DMS114 treated with DMSO at 0.1 percent for 48 hours (cell line): ENCODE measurements around the gene PRRT4.

ENCODE experiments used
- DNase-seq: peaks from one replicate; lab custom pipeline; 2025; ENCODE audit not compliant: unreplicated experiment; lab: John Stamatoyannopoulos, UW

PRRT4 gene

DNA sequence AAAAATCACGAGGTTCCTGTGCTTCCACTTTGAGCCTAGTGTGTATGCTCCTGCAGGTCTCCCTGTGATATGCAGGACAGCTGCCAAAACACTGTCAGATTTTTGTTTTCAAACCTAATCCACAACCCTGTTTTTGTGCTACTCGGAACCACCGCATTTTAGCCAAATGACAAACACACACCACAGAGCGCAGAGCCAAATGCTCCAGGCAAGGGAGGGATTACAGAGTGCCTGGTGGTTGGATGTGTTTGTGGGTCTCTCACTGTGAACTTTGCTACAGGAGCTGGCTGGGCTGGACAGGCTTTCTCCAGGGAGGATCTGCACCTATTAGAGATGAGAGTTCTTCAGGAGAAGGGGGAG is 12.0 kb downstream of the PRRT4 start:
- DNase-seq: no peak

DNA sequence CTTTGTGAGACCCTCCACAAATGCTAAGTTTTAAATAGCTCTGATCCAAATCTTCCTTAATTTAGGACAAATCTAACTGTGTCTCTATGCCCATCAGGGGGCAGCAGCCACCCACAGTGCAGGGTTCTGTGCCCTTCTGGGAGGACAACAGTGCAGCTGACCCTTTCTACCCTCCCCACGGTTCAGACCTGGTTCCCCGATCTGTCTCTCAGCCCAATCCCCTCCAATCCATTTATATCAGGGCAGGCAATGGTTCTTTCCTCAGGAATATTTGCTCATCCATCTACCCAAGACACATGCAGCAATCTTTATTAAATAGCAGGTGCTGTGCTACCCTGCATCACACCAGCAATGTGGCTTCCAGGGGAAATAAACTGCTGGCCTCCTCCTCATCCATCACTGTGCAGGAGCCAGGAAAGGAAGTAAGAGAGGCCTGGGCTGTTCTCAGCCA is 13.8 kb downstream of the PRRT4 start:
- DNase-seq: peak; percentile 37

DNA sequence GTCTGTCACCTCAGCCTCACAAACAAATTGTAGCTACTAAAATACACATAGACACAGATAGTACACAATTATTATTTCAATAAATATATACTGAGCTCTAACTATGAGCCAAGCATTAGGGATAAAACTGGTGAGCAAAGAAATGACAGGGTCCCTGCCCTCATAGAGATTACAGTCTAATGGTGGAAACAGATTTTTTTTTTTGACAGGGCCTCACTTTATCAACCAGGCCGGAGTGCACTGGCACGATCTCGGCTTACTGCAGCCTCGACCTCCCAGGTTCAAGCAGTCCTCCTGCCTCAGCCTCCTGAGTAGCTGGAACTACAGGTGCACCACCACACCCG is 17.1 kb downstream of the PRRT4 start:
- DNase-seq: no peak

DNA sequence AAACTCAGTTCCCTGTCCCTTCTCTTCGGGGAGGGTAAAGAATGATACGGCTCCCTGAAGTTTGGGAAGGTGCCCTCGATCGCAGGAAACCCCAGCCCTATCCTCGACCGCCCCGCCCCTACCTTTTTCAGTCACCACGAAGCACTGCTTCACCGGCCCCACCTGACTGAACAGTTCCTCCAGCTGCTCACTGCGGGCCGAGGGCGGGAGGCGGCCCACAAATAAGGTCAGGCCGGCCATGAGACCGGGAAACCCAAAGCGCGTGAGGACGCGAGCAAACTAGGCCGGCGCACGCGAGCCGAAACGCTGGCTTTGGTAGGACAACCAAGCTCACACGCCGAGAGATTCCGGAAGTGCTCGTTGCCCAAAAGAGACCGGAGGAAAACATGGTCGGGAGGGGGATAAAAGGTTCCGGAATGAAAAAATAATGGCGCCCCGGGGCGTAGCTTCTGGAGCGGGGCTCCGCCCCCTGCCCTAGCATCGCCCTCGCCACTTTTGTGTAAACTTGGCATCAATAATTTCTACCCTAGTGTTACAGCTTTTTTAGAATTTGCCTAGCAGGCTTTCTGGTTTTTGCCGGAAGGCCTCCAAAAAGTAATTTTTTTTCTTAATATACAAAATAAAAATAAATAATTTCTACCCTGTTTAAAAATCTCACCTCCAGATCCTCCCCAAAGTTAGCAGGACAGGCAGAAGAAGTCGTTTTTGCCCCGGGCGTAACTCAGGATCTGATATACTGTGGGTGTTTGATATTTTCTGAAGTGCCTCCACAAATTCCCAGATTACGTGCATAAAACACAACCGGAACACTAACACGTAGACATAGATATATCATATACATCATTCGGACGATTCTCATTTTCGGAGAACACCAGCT is 17.7 kb downstream of the PRRT4 start, which contains the start of gene RBM28:
Gene RBM28 (minus strand): TSS at position 355 of the 877 bp plus-strand sequence. CDS start 115 bp downstream, at position 240.
- peak; percentile 85 for DNase-seq

DNA sequence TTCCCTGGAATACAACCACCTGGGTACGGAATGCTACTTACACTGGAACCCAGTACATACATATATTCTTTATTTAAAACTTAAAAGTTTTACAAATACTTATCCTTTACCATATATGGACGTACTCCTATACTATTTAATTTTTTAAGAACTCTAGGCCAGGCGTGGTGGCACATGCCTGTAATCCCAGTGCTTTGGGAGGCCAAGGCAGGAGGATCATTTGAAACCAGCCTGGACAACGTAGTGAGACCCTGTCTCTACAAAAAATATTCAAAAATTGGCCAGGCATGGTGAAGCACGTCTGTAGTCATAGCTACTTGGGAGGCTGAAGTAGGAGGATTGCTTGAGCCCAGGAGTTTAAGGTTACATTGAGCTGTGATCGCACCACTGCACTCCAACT is 19.8 kb downstream of the PRRT4 start:
- no peak for DNase-seq

DNA sequence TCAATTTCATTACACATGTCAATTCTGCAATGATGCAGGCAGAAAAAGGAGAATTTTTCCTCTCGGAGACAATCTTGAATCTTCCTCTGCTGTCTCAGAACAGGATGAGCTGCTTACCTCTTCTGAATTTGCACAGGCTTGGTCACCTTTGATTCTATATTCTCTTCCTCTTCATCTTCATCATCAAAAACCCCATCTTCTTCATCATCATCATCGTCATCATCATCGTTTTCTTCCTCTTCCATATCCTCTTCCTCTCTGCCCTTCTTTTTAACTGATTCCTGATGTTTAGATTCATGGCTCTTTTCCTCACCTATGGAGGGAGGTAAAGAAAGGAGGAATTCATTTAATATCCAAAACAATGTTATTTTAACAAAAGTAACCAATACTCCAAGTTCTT is 25.8 kb downstream of the PRRT4 start:
- DNase-seq: no peak

DNA sequence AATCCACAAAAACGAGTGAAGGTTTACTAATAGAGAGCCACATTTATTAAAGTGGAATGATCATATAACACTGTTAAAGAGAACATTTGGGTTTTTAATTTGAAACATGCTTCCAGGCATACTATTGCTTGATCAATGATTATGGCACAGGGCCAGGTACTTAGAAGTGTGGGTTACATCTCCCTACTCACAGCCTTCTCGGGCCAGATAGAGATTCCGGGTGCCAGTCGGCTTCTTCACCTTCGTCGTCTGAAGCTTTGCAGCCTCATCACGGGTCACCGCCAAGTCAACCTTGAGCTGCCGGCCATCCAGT is 37.2 kb downstream of the PRRT4 start:
- no peak for DNase-seq

DNA sequence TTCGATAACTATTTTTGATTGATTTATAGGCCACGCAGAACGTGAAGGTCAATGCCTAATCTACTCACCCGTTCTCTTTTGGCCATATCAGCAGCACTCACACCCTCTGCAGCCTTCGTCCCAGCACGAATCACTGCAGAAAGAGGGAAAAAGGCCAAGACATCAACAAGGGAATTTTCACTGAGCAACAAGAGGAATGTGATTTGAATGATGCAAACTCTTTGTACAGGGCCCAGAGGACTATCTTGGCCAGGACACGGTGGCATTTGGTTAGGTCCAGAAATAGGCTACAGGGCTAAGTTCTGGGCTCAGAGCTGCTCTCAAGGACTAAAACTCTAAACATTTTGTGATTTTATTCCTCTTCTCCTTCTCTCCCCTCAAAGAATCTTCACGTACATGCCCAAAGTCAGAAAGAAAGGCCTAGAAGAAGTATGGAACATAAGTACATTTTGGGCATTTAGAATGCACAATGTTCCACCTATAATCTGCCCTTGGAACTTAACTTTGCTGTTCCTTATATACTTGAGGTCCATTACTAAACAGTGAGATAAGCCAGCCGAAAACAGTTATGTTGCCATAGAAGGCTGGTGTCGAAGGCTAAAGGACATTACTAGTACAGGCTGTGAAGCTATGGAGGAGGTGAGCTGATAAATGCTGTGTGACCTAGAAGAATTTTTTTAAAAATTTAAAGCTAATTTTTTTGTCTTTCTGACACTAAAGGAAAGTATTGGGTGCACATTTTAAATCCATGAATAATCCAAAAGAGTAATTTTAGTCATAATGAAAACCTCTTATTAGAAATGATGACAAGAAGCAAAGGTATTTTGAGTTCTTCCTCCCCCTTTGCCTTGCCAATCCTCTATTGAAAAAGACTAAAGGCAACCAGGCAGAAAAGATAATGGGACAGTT is 37.8 kb downstream of the PRRT4 start:
- DNase-seq: no peak

DNA sequence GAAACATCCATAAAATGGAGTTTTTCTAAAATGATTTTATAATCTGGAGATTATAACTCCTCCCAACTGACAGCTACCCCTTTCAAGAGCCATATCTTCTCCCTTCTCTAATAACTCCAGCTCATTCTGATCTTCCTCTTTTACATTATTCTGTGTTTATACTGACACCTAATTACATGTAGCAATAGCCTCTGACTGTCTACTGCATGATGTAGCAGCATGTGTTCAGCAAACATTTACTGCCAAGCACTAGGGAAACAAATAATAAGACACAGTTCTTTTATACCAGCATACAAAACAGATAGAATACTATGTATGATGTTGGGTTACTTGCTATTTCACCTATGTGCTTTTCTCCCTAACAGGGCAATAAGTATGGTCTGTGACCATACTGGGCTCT is 38.5 kb downstream of the PRRT4 start:
- DNase-seq: no peak

DNA sequence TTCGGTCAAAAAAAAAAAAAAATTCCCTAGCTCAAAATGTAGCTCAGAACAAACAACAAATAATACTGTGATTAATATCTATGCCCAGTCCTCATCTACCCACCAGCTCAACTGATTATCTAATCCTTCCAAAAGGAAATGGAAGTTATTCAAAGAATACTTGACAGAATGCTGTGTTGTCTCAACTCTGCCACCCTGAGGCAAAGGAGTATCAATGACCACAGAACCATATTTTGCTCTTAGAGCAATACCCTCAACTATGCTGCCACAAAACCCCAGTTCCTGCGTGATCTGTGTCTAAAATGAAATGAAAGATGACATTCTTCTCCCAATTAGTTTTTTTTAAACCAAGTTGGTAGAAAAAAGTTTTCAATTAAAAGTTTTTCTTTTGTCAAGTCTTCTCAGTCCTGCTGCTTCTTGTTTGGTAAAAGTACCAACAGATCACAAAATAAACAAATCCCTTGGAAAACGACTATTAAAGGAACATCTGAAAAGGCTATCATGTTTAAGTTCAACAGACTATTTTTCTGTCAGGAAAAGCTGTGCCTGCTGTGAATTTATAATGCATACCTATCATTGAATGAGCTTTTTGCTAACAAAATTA is 39.3 kb downstream of the PRRT4 start:
- peak; percentile 20 for DNase-seq

DNA sequence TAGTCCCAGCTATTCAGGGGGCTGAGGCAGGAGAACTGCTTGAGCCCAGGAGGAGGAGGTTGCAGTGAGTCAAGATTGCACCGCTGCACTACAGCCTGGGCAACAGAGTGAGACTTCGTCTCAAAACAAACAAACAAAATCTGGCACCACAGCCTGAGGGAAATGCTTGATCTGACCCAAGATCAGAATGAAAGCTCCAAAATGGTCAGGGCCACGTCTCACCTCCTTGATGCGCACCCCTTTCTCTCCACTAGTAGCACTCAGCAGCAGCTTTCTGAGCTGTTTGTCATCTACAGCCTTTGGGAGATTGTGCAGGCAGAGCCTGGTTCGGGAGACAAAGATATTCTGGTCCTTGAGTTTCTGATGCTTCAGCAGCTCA is 40.5 kb downstream of the PRRT4 start:
- DNase-seq: no peak

DNA sequence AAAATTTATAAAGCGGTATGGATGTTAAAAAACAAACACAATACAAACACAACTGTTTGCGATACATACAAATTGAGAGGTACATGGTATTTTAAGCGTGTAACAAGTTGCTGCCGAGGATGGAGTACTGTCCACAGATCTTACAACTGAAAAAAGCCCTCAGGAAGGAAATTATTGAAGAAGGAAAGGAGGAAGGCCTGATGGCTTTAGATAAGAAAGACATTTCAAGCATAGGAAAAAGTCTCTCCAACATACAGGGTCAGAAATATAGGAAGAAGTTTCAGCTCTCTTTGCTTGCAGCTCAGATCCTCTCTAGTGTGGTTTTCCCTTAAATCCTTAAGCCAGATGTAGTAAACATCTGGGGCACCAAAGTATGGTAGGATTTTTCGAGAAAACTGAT is 42.8 kb downstream of the PRRT4 start:
- DNase-seq: no peak

DNA sequence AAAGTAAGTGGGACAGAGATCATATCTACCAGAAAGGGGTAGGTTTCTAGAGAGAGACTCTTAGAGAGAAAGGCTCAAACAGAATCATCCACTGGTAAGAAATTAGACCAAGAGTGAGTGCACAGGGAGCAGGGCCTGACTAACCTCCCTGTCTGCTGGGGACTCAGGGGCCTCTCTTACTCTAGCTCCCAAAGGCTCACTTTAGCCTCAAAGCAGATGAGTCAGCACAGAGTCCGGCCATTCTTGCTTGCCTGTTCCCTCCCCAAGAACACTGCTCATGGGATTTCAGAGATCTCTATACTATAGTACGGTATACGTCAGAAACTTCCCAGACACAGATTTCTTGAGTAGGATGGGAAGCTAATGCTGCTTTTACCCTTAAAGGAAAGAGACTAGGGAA is 50.5 kb downstream of the PRRT4 start:
- DNase-seq: no peak

DNA sequence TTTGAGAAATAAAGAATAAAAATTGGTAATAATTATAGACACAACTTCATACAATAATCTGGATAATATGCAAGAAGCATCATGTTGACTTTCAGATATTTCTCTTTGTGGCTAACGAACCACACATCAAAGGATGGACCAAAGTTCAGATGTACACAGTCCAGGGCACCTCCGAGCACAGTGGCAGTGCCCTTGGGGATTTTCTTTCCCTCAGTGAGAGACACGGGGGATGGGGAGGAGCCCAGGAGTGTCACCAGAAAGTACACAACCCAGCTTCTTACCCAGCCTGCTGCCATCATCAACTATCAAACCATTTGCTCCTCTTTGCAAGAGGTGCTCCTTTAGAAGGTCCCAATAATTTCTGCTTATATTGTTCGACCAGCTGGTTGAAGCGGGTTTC is 51.0 kb downstream of the PRRT4 start:
- DNase-seq: no peak

DNA sequence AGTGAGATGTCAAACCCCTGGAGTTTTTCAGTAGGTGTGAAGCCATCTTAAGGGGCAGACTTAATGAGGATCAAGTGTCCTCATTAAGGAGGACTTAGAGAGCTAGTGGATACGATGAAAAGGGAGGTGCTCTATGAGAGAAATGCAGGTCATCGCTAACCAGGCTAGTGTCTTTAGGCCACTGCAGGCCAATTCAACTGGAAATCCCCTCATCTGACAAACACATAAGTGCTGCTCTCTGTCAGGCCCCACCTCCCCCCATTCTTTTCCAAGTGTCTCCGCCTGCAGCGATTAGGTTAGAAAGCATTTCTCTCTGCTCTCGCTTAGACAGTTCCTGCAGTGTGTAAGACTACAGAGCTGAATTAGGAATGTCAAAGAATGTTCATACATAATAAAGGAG is 51.5 kb downstream of the PRRT4 start:
- no peak for DNase-seq

DNA sequence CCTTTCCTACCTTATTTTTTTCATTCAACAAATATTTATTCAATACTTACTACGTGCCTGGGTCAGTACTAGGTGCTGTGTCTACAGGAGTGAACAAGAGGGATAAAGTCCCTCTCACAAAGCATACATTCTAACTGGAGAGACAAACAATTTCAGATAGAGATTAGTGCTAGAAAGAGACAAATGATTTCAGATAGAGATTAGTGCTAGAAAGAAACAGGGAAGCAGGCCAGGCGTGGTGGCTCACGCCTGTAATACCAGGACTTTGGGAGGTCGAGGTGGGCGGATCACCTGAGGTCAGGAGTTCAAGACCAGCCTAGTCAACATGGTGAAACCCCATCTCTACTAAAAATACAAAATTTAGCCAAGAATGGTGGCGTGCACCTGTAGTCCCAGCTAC is 52.4 kb downstream of the PRRT4 start:
- DNase-seq: no peak

DNA sequence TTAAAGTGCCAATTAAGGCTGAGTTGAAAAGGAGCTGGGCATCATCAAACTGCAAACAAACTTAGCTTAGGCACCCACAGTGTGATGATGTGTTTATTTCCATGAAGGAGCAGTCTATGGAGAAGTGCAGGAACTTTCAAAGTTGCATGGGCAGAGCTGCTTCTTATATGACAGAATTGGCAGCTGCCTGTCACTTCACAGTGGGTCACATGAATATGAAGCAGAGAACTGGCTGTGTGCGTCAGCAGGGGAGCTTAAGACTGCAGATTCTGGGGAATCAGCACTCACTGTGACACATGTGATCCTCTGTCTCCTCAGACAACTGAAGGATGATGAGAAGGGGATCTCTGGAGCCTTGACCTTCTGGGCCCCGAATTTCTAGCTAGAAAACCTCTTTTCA is 54.4 kb downstream of the PRRT4 start:
- no peak for DNase-seq

DNA sequence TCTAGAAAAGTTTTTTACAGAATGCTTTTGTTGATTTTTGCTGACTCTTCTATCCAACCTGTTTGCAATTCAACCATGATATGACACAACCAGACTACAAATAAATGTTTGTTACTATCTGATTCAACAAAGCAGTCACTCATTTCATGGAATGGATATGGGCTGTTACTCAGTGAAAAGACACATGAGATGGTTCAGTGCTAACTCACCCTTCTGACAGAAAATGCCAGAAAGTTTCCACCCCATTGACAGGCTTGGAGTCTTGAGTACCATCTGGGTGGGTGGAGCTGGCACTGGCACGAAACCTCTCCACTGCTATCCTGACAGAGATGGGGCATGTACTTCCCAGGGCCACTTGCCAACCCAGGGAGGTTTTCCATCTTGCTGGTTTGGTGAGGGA is 57.3 kb downstream of the PRRT4 start:
- no peak for DNase-seq

DNA sequence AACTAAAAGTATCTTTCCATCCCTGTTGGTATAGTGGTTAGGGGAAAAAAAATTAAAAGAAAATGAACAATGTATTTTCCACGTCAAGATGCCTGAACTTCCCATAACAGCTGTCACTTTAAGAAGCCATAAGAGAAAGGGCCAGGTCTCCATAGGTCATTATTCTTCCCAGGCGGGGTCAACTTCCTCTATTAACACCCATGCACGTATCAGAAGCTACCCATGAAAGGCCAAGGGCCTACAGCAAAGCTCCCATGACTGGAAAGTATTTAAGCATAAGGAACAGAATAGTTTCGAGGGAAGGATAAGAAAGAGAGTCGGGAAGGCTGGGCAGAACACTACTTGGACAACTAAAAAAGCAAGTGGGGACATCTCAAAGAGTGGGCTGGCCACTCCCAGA is 57.8 kb downstream of the PRRT4 start:
- no peak for DNase-seq

DNA sequence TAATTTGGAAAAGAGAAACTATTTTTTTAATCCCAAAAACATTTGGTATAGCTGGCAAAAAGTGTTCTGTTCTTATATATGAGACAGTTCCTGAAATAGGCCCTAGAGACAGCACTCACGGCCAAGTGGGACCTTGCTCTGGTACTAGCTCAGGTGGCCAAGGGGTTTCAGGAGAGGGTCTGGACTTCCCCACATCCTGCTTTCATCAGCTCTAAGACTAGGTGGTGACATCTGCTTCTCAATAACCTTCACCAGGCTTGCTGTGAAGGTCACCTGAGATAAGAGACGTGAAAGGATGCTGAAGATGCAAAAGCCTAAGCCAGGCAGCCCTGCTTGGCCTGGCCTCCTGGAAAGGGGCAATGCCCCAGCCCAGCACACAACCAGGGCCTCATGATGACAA is 58.4 kb downstream of the PRRT4 start:
- no peak for DNase-seq

DNA sequence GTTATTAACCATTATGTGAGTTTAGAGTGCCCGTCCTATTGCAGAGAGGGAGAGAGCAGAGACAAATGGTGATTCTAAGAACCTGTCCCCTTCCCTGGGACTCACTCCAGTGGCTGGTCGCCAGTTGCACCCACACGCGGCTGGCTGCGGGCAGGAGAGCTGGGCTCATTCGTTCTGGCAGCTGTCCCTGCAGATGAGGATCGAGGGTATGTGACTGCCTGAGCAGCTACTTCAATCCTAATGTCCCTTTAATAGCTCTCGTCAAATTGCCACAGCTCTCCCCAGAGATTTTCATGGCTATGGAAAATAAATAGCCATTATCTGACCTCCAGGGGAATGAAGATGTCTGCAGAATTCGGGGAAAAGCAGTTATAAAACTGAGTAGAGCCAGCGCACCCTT is 59.4 kb downstream of the PRRT4 start:
- DNase-seq: no peak
